ENCODE measurements around the gene FKBP6.
"Not testable (repeated sequence)": the region's sequence is repeated elsewhere in the genome, so short reads cannot be mapped to it uniquely, and the experiment has no call there.

FKBP6 gene

DNA sequence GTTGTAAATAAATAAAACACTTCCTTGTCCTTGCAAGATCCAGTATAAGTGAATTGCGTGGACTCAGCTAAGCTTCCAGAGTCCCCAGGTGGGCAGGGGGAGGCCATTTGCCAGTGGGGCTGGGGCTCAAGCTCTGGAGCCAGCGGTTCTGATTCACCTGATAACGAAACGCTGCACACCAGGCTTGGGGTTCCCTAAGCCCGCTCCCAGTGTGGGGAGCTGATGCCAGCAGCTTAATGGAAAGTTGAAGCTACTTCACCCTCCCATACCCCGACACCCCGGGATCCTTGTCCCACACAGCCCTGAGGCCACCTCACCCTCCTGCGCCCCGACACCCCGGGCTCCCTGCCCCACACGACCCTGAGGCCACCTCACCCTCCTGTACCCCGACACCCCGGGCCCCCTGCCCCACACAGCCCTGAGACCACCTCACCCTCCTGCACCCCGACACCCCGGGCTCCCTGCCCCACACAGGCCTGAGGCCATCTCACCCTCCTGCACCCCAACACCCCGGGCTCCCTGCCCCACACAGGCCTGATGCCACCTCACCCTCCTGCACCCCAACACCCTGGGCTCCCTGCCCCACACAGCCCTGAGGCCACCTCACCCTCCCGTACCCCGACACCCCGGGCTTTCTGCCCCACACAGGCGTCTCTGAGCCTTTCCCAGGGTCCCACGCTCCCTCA, 30.8 kb downstream of the FKBP6 start:
- no peak for DNase-seq

DNA sequence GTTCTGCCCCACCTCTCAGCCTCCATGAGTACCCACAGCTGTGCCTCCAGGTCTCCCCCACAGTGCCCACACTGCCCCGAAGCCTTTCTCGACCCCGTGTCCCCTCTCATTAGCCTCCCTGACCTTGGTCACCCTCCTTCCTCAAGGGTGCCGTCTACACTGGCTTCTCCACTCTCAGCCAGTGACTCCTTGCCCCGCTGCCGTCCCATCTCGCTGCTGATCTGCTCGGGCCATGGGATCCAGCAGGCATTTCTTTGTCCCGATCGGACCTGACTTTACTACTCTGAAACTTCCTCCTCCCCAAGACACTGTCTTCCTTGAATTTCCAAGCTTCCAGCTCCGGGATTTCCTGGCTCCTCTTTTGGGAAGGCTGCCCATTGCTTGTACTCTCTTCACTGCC, 31.3 kb downstream of the FKBP6 start:
- no peak for DNase-seq

- DNase-seq = no peak
These were observed 31.9 kb downstream of the FKBP6 start for GRCh38 chr7:73359746-73360375.

DNA sequence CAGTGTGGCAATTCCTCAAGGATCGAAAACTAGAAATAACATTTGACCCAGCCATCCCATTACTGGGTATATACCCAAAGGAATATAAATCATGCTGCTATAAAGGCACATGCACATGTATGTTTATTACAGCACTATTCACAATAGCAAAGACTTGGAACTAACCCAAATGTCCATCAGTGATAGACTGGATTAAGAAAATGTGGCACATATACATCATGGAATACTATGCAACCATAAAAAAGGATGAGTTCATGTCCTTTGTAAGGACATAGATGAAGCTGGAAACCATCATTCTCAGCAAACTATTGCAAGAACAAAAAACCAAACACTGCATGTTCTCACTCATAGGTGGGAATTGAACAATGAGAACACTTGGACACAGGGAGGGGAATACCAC, 32.6 kb downstream of the FKBP6 start:
- not testable (repeated sequence) for DNase-seq

DNA sequence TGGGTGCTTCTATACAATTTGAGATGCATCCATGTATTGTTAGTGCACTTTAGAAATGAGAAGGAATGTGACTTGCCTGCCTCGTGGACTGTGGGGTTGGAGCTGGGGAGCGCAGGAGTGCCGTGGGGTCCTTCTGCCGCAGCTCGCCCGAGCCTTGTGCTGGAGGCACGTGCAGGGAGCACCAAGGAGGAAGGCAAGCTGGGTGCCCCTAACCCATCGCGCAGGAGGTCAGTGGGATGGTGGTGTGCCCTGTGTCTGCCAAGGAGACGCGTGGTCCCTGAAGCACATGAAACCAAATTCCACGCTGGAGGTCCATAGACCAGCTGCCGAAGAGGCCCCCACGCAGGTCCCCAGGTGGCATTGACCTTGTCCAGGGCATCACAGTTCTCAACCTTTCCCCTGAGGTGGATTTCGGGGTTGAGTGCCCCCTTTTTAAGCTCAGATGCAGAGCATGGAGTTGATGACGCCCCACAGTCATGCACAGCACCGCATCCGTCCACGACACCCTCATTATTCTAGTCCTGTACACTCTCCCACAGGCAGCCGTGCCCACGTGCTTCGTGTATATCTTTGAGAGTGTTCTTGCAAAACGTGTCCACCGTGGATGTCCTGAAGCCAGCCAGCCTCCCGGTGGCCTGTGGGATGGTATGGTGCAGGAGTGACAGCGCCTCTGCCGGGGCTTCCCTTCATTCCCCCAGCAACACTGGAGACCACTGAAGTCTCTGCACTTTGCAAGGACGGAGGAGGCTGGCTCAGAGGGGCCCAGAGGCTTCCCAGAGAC, 35.5 kb downstream of the FKBP6 start:
- DNase-seq = no peak

DNA sequence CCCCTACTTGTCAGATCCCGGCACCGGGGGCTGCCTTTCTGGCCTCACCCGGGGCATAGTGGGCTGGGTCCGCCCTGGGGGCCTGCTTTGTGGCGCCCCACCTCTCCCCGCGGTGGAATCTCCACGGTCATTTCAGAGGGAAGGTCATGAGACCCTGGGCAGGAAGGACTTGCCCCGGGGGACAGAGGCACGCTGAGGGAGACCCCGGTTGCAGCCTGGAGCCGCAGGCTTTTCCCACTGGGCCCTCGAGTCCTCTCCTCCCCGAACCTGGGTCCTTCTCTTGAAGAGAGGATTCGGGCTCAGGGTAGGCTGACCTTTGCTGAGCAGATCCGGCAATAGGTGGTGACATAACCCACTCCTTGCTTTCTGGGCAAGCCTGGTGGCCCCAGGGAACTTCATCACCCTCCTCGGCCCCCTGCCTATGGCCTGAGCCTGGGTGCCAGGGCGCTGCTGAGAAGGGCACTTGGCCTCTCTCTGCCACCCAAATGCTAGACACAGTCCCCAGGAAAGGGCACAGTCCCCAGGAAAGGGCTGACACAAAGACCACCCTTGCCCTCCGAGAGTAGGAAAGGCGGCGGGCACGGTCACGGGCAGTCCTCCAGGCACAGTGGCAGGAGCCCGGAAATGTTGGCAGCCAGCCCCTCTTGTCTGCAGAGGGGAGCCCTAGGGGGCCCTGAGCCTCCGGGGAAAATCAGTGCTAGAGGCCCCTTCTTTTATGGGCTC, 36.2 kb downstream of the FKBP6 start:
- DNase-seq = no peak

DNA sequence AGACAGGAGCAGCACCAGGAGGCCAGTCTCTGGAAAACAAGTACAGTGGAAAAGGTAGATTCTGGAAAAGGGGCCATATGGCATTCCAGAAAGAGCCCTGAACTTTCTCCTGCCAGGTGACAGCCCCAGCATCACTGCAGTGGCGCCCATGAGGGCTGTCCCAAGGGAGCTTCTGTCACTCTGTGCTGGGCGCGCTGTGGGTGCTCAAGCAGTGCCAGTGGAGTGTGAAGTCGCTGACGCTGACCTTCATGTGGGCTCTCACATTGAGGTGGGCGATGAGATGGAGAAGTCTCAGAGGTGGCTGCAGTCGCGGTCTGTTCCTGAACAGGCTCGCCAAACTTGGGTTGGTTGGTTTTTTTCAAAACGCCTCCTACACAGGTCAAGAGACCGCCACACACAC, 38.2 kb downstream of the FKBP6 start:
- DNase-seq = no peak

DNA sequence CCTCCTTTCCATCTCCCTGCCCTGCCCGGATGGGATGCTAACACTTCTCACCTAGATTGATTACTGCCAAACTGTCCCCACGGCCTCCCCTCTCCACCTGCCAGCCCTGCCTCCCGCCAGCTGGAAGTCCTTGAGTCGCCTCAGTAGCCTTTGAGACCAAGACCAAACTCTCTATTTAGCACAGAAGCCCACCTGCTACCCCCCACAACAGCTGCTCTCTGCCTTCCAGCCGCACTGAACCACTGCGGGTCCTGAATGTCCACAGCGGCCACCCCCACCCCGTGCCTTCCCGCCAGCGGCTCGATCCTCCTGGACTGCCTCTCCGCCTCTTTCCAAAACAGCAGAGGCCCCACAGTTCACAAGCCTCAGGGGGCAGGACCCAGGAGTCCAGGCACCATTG, 39.0 kb downstream of the FKBP6 start:
- no peak for DNase-seq

GRCh38 chr7:73369009-73369408, 41.0 kb downstream of the FKBP6 start:
- DNase-seq = no peak

DNA sequence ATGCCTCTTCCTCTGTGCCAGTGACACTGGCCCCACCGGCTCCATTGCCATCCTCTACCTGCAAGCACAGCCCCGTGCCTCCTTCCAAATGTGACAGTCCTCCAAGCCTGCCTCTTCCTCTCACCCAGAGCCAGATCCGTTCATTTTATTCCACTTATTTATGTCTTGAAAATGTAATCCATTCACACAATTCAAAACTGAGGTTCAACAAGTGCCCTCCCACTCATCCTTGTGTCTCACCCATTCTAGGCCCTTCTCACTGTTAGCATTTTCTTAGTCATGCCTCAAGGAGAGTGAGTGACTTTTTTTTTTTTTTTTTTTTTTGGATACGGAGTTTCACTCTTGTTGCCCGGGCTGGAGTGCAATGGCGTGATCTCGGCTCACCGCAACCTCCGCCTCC, 41.7 kb downstream of the FKBP6 start:
- DNase-seq = no peak

DNA sequence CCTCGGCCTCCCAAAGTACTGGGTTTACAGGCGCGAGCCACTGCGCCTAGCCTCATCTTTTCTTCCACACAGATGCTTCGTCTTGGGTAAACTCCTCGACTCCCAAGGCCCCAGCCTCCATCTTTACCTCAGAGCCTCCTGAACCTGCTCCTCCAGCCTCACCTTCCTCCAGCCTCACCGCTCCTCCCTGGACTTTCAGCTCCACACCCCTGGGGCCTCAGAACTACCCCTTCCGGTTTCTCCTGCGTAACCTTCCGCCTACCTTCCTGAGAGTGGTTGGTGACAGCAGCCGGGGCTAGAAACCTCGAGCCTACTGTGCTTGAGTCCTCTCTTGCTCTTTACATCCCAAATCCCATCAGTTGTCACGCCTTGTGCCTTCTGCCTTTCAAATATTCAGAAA, 45.8 kb downstream of the FKBP6 start:
- DNase-seq = no peak

- not testable (repeated sequence) for DNase-seq
These were observed 48.3 kb downstream of the FKBP6 start for GRCh38 chr7:73376262-73376661.

DNA sequence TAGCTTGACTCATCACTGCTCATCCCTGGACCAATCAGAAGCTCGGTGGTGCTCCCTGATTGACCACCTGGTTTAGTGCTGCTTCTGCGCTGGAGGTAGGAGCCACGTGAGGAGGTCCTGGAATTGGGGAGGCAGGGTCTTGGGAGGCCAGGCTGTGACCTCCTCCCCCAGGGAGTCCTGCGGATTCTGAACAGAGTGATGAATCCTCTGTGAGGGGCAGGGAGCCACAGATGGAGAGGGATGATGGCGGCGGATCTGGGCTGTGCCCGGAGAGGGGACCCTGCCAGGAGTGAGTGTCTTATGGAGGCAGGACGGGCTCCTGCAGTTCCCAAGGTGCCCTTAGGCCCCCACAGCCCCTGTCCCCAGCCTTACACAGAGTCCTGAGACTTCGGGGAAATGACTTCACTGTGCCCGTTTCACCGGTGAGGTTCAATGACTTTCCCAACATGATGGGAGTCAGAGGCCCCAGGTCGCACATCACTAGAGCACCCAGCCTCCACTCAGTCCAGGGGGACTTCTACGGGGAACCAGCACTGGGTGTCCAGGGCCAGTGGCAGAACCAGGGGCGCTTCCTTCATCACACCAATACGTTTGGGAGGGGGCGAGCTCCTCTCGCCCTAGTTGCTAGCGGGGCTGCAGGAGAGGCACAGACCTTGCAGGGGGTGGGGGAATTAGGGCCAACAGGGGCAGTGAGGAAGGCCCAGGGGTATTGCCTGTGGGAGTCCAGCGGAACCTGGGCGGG, 48.9 kb downstream of the FKBP6 start:
- no peak for DNase-seq

GRCh38 chr7:73377413-73378200, 49.6 kb downstream of the FKBP6 start:
- not testable (repeated sequence) for DNase-seq

GRCh38 chr7:73382934-73383503, 55.1 kb downstream of the FKBP6 start:
- no peak for DNase-seq

DNA sequence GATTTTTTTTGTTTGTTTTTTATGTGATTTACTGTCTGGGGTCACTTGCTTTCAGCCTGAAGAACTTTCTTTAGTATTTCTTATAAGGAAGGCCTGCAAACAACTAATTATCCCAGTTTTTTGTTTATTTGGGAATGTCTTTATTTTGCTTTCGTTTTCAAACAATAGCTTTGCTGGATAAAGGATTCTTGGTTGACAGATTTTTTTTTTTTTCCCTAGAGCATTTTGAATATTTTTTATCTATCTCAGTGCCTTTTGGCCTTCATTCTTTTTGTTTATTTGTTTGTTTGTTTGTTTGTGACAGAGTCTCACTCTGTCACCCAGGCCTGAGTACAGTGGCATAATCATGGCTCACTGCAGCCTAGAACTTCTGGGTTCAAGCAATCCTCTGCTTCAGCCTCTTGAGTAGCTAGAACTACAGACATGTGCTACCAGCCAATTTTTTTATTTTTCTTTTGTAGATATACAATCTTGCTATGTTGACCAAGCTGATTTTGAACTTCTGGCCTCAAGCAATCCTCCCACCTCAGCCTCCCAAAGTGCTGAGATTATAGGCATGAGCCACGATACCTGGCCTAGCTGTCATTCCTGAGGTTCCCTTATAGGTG, 59.4 kb downstream of the FKBP6 start:
- no peak for DNase-seq

- no peak for DNase-seq
These were observed 60.0 kb downstream of the FKBP6 start for GRCh38 chr7:73387908-73388414.

GRCh38 chr7:73391396-73391795, 63.4 kb downstream of the FKBP6 start:
- DNase-seq = no peak

- DNase-seq = no peak
These were observed 66.5 kb downstream of the FKBP6 start for GRCh38 chr7:73394422-73394821.
